Bone marrow (tissue), 2 donors: ENCODE results near the gene ZBTB20.

Experiments used
- DNase-seq, 2 donors: peaks; one replicate each; lab custom pipeline; 2025; lab: John Stamatoyannopoulos, UW

ZBTB20 gene

GRCh38 chr3:115087512-115087911, 59.6 kb downstream of the ZBTB20 start:
- DNase-seq = no peak

- DNase-seq = no peak
These were observed 60.7 kb downstream of the ZBTB20 start for GRCh38 chr3:115086344-115086743.

GRCh38 chr3:115085197-115085865, 61.8 kb downstream of the ZBTB20 start:
- no peak for DNase-seq

- no peak for DNase-seq
These were observed 62.4 kb downstream of the ZBTB20 start for GRCh38 chr3:115084686-115085085.

- DNase-seq = no peak
These were observed 64.8 kb downstream of the ZBTB20 start for GRCh38 chr3:115082260-115082659.

GRCh38 chr3:115081444-115081843, 65.6 kb downstream of the ZBTB20 start:
- no peak for DNase-seq

- no peak for DNase-seq
These were observed 69.4 kb downstream of the ZBTB20 start for GRCh38 chr3:115077501-115078250.

GRCh38 chr3:115074502-115074901, 72.6 kb downstream of the ZBTB20 start:
- DNase-seq = no peak

- DNase-seq = no peak
These were observed 74.6 kb downstream of the ZBTB20 start for GRCh38 chr3:115072265-115073021.

GRCh38 chr3:115071601-115072000, 75.5 kb downstream of the ZBTB20 start:
- no peak for DNase-seq

- DNase-seq = no peak
These were observed 75.9 kb downstream of the ZBTB20 start for GRCh38 chr3:115071166-115071565.

- DNase-seq = no peak
These were observed 78.3 kb downstream of the ZBTB20 start for GRCh38 chr3:115068799-115069198.

GRCh38 chr3:115062412-115062956, 84.6 kb downstream of the ZBTB20 start:
- DNase-seq = no peak

GRCh38 chr3:115062009-115062408, 85.1 kb downstream of the ZBTB20 start:
- DNase-seq = no peak

GRCh38 chr3:115052906-115053305, 94.2 kb downstream of the ZBTB20 start:
- DNase-seq = no peak

GRCh38 chr3:115042351-115042750, 104.7 kb downstream of the ZBTB20 start:
- no peak for DNase-seq

- DNase-seq = no peak
These were observed 106.3 kb downstream of the ZBTB20 start for GRCh38 chr3:115040673-115041286.

GRCh38 chr3:115040246-115040645, 106.8 kb downstream of the ZBTB20 start:
- no peak for DNase-seq

GRCh38 chr3:115038817-115039216, 108.3 kb downstream of the ZBTB20 start:
- DNase-seq = no peak

- DNase-seq = no peak
These were observed 124.2 kb downstream of the ZBTB20 start for GRCh38 chr3:115022835-115023398.

GRCh38 chr3:115022199-115022598, 124.9 kb downstream of the ZBTB20 start:
- no peak for DNase-seq

- no peak for DNase-seq
These were observed 126.0 kb downstream of the ZBTB20 start for GRCh38 chr3:115021061-115021460.
